Measurements from ENCODE around the gene ZNF462.

ZNF462 gene

DNA sequence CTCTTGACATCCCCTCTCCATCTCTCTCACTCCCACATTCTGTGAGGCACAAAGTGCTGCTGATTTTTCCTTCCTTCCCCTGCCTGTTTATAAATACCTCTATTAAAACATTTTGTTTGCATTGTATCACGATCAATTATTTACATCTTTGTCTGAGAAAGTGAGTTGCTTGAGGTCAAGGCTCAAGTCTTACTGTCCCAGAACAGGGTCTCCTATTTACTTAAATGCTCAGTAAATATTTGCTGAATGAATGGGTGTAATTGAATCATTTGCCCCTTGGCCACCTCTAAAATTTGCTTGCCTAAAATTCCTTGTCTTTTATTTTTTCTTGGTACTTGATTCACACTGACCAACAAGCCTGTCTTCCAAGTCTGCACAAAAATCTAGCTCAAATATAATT lies 103.5 kb downstream of the ZNF462 start:
- DNase-seq (ENCODE audit: low read depth) = no peak
- H3K4me3 ChIP-seq (ENCODE audit: low read depth, low read length) = no peak overlapping the region
- TF ChIP-seq, protein P1, sequence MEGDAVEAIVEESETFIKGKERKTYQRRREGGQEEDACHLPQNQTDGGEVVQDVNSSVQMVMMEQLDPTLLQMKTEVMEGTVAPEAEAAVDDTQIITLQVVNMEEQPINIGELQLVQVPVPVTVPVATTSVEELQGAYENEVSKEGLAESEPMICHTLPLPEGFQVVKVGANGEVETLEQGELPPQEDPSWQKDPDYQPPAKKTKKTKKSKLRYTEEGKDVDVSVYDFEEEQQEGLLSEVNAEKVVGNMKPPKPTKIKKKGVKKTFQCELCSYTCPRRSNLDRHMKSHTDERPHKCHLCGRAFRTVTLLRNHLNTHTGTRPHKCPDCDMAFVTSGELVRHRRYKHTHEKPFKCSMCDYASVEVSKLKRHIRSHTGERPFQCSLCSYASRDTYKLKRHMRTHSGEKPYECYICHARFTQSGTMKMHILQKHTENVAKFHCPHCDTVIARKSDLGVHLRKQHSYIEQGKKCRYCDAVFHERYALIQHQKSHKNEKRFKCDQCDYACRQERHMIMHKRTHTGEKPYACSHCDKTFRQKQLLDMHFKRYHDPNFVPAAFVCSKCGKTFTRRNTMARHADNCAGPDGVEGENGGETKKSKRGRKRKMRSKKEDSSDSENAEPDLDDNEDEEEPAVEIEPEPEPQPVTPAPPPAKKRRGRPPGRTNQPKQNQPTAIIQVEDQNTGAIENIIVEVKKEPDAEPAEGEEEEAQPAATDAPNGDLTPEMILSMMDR (IDR thresholded peaks at IDR 0.05; ENCODE audit: low read depth, low read length) = no peak
- TF ChIP-seq MYC (IDR thresholded peaks at IDR 0.05; ENCODE audit: low read depth, low read length) = no peak
- TF ChIP-seq POLR2A (IDR thresholded peaks at IDR 0.05; ENCODE audit: extremely low read depth, insufficient read length) = no peak
- TF ChIP-seq, protein P2, sequence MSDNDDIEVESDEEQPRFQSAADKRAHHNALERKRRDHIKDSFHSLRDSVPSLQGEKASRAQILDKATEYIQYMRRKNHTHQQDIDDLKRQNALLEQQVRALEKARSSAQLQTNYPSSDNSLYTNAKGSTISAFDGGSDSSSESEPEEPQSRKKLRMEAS (IDR thresholded peaks at IDR 0.05; ENCODE audit: low read depth, low read length) = no peak

DNA sequence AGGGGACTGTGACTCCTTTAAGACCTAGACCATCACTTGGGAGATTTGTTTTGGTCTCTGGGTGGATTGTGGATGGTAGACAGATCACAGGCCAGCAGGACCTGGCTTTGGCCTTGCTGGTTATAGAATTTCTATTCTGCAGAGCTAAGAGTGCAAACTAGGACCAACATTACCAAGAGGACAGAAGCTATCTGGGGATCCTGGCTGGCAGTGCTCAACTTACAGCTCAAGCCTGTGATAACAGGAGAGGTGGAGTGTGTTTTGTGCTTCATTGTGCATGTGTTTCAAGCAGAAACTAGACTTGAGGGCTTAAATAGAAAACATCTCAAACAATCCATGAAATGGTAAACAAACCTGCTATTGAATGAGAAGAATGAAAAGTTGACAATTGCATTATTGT lies 106.7 kb downstream of the ZNF462 start:
- DNase-seq (ENCODE audit: low read depth) = no peak
- TF ChIP-seq, protein P2 (IDR thresholded peaks at IDR 0.05; ENCODE audit: low read depth, low read length) = no peak
- TF ChIP-seq POLR2A (IDR thresholded peaks at IDR 0.05; ENCODE audit: extremely low read depth, insufficient read length) (no peak), MYC (IDR thresholded peaks at IDR 0.05; ENCODE audit: low read depth, low read length) (no peak)
- TF ChIP-seq, protein P1 (IDR thresholded peaks at IDR 0.05; ENCODE audit: low read depth, low read length) = no peak
- no peak overlapping the region for H3K4me3 ChIP-seq (ENCODE audit: low read depth, low read length)

DNA sequence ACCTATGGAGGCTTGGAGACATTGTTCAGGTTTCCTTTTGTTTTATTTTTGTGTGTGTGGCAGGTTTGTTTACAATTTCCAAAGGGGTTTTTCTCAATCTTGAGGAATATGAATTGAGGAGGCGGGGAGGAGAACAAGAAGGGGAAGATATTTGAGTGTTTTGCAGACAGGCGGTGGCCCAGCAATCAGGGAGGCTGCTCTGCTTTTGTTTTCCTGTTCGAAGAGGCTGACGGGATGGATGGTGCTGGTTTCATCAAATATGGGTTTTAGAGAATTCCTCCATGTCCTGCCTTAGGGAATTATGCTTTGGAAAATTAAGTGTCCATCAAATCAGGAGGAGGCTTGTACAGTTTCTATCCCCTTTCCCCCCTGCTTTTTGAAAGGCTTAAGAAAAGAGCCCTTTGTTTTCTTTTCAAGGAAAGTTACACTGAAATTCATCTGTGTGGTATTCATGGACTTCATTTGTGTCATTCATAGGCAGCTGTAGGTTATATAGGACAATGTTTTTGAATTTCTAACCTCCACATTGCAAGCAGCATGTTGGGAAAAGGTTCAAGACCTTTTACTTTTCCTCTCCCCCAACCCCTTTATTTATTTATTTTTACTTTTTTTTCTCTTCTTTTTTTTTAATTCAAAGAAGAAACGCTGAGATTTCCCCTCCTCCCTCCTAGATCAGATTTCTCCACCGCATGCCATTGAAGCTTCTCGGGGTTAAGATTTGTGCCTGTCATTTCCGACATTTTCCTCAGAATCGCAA lies 107.4 kb downstream of the ZNF462 start:
- TF ChIP-seq MYC (IDR thresholded peaks at IDR 0.05; ENCODE audit: low read depth, low read length) (no peak), POLR2A (IDR thresholded peaks at IDR 0.05; ENCODE audit: extremely low read depth, insufficient read length) (no peak)
- TF ChIP-seq, protein P1 (IDR thresholded peaks at IDR 0.05; ENCODE audit: low read depth, low read length) = no peak
- TF ChIP-seq, protein P2 (IDR thresholded peaks at IDR 0.05; ENCODE audit: low read depth, low read length) = no peak
- no peak for DNase-seq (ENCODE audit: low read depth)
- no peak overlapping the region for H3K4me3 ChIP-seq (ENCODE audit: low read depth, low read length)

DNA sequence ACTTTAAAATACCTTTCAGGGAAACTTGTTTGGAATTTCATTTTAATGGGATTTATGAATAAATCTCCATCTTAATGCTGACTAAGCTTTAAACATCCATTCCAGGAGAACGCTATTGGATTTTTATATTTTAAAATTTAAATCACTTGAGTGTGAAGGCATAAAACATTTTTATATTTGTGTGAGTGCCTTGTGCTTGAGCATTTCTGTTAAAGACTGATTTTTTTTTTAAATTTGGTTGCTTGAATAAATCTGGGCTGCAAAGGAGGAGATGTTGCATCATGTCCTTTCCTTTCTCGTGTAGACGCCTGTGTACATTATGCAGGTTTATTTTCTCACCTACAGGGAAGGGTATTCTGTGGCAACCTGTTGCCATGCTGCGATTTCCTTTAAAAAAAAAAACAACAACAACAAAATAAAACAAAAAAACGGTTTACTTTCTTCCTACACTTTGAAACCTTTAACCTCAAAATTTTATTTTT lies 108.1 kb downstream of the ZNF462 start:
- TF ChIP-seq, protein P2 (IDR thresholded peaks at IDR 0.05; ENCODE audit: low read depth, low read length) = no peak
- TF ChIP-seq, protein P1 (IDR thresholded peaks at IDR 0.05; ENCODE audit: low read depth, low read length) = no peak
- TF ChIP-seq MYC (IDR thresholded peaks at IDR 0.05; ENCODE audit: low read depth, low read length) = no peak
- no peak for TF ChIP-seq POLR2A (IDR thresholded peaks at IDR 0.05; ENCODE audit: extremely low read depth, insufficient read length)
- no peak for DNase-seq (ENCODE audit: low read depth)
- H3K4me3 ChIP-seq (ENCODE audit: low read depth, low read length) = no peak overlapping the region

DNA sequence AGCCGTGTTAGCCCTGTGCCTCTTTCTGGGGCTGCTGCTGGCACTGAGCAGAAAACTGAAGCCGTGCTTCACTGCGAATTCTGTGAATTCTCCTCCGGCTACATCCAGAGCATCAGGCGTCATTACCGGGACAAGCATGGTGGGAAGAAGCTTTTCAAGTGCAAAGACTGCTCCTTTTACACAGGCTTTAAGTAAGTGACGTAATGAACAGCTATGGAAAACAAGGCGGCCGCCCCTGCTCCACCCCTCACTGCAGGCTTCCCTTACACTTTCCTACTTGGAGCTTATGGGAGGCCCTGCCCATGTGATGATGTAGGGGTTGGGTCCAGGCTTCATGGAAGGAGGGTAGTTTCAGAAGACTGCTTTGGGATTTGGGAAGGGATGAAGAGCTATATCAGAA lies 109.1 kb downstream of the ZNF462 start:
- no peak overlapping the region for H3K4me3 ChIP-seq (ENCODE audit: low read depth, low read length)
- no peak for DNase-seq (ENCODE audit: low read depth)
- no peak for TF ChIP-seq MYC (IDR thresholded peaks at IDR 0.05; ENCODE audit: low read depth, low read length)
- TF ChIP-seq, protein P2 (IDR thresholded peaks at IDR 0.05; ENCODE audit: low read depth, low read length) = no peak
- TF ChIP-seq POLR2A (IDR thresholded peaks at IDR 0.05; ENCODE audit: extremely low read depth, insufficient read length) = no peak
- TF ChIP-seq, protein P1 (IDR thresholded peaks at IDR 0.05; ENCODE audit: low read depth, low read length) = no peak

Data from NB4 (cell line).